Activated CD8-positive, alpha-beta T cell treated with anti-CD3 and anti-CD28 coated beads for 36 hours (primary cell): ENCODE data around the gene FOXL3. TPM values are rescaled to one million over a fixed set of nuclear protein-coding genes. Genes with fewer than 3 reads are reported as not detected.
"Not testable (repeated sequence)": the region's sequence is repeated elsewhere in the genome, so short reads cannot be mapped to it uniquely, and the experiment has no call there.

ENCODE experiments used
- ATAC-seq: fragments of 200-7000 bp; cut with Tn5 transposase; one replicate; pipeline ENCODE4 v1.10.0; 2021; ENCODE audit warnings: mild to moderate bottlenecking, moderate library complexity
- CTCF ChIA-PET: fragments of 350-600 bp; sonication (Branson Sonifier 250); formaldehyde crosslinking; loops from one replicate; lab custom pipeline; 2021; ENCODE audit warnings: antibody characterized with exemption; lab: Charles Lee
- POLR2A ChIA-PET: fragments of 350-600 bp; sonication (Branson Sonifier 250); formaldehyde crosslinking; loops from one replicate; lab custom pipeline; 2021; ENCODE audit warnings: antibody characterized with exemption; lab: Charles Lee
- DNase-seq: peaks from one replicate; pipeline ENCODE4 v3.0.0-alpha.2; 2020
- H3K27ac Mint-ChIP-seq: one replicate; pipeline ENCODE4 v1.8.0; 2021; ENCODE audit warnings: mild to moderate bottlenecking, mixed read lengths
- H3K27me3 Mint-ChIP-seq: one replicate; pipeline ENCODE4 v1.8.0; 2021; ENCODE audit warnings: mixed read lengths
- H3K36me3 Mint-ChIP-seq: one replicate; pipeline ENCODE4 v1.8.0; 2021; ENCODE audit warnings: low read depth, mixed read lengths
- H3K4me1 Mint-ChIP-seq: one replicate; pipeline ENCODE4 v1.8.0; 2021; ENCODE audit warnings: low read depth, mixed read lengths
- H3K4me3 Mint-ChIP-seq: one replicate; pipeline ENCODE4 v1.8.0; 2021; ENCODE audit warnings: mild to moderate bottlenecking, moderate library complexity, mixed read lengths
- H3K9me3 Mint-ChIP-seq: one replicate; pipeline ENCODE4 v1.8.0; 2021; ENCODE audit warnings: mixed read lengths
- CTCF ChIP-seq: fragments of 200-600 bp; IDR thresholded peaks from one replicate; pipeline ENCODE4 v1.8.0; 2022; ENCODE audit warnings: antibody characterized with exemption, mild to moderate bottlenecking
- intact Hi-C: fragments of 100-400 bp; cut with micrococcal nuclease; formaldehyde crosslinking; loops from one replicate; pipeline ENCODE4 v1.10.0; 2022
- total RNA-seq, 2 experiments: library from RNA; stranded (reverse); gene quantifications; one replicate each; pipeline ENCODE4 v1.2.3, GENCODE V29; 2021

FOXL3 gene
- total RNA-seq, 2 experiments from 2014 or later, result not detected

GRCh38 chr7:261341-262250, 28.4 kb upstream of the FOXL3 start:
- Mint-ChIP-seq H3K4me1 (peaks cover 2% of the 10 kb centered on the region), H3K9me3 (peaks cover 3% of the 10 kb centered on the region), H3K4me3 (no peak overlapping the region), H3K27me3 (no peaks in the 10 kb centered on the region), H3K27ac (no peak overlapping the region), H3K36me3 (no peaks in the 10 kb centered on the region)
- ChIA-PET POLR2A (no interaction called here), CTCF (no interaction called here)
- ATAC-seq (no peak), DNase-seq (no peak)
- TF ChIP-seq CTCF, result no peak
- intact Hi-C loops, result no loop called here

- no peak for TF ChIP-seq CTCF
- ATAC-seq (no peak), DNase-seq (no peak)
- Mint-ChIP-seq H3K27ac (no peak overlapping the region), H3K36me3 (no peaks in the 10 kb centered on the region), H3K9me3 (peaks cover 3% of the 10 kb centered on the region), H3K4me1 (peaks cover 2% of the 10 kb centered on the region), H3K4me3 (no peak overlapping the region), H3K27me3 (no peaks in the 10 kb centered on the region)
- POLR2A ChIA-PET, result no interaction called here
- intact Hi-C loops, result no loop called here
- CTCF ChIA-PET, result no interaction called here
Observed at GRCh38 chr7:262251-262572, 27.8 kb upstream of the FOXL3 start.

GRCh38 chr7:262631-263311, 27.2 kb upstream of the FOXL3 start:
- H3K27me3 Mint-ChIP-seq, H3K9me3 Mint-ChIP-seq, POLR2A ChIA-PET, CTCF ChIA-PET, H3K36me3 Mint-ChIP-seq, ATAC-seq, H3K27ac Mint-ChIP-seq, intact Hi-C loops, H3K4me3 Mint-ChIP-seq, H3K4me1 Mint-ChIP-seq: not testable (repeated sequence)
- DNase-seq, result peak; percentile 83

- CTCF ChIA-PET, result interaction anchor here (0.6 to 1.2 kb wide), 9 partner anchors 8 to 422 kb away, joined by 3 to 8 read pairs (median 3); no protein-coding TSS in a partner anchor
- H3K4me1 Mint-ChIP-seq, H3K9me3 Mint-ChIP-seq, intact Hi-C loops, POLR2A ChIA-PET, H3K27ac Mint-ChIP-seq, H3K27me3 Mint-ChIP-seq, H3K36me3 Mint-ChIP-seq, ATAC-seq, H3K4me3 Mint-ChIP-seq: not testable (repeated sequence)
- peak; percentile 75 for TF ChIP-seq CTCF
- DNase-seq, result peak; percentile 72
Observed at GRCh38 chr7:263483-264351, 26.3 kb upstream of the FOXL3 start.

GRCh38 chr7:264541-265191, 25.3 kb upstream of the FOXL3 start:
- Mint-ChIP-seq H3K36me3 (no peaks in the 10 kb centered on the region), H3K4me3 (no peak overlapping the region), H3K9me3 (peaks cover 3% of the 10 kb centered on the region), H3K4me1 (peaks cover 2% of the 10 kb centered on the region), H3K27ac (no peak overlapping the region), H3K27me3 (no peaks in the 10 kb centered on the region)
- no peak for TF ChIP-seq CTCF
- intact Hi-C loops, result no loop called here
- DNase-seq (no peak), ATAC-seq (no peak)
- POLR2A ChIA-PET, result no interaction called here
- CTCF ChIA-PET, result interaction anchor here (0.6 to 1.2 kb wide), 9 partner anchors 9 to 422 kb away, joined by 3 to 8 read pairs (median 3); no protein-coding TSS in a partner anchor
